Skeletal muscle tissue (tissue), 4 donors: ENCODE results near the gene PHACTR2. TPM values are rescaled to one million over a fixed set of nuclear protein-coding genes. Genes with fewer than 3 reads are reported as not detected.

Experiments
- H3K27ac ChIP-seq: one replicate; pipeline ENCODE4 v1.7.0; 2013; ENCODE audit warnings: mild to moderate bottlenecking, low read depth, low read length, inconsistent platforms
- H3K27me3 ChIP-seq, 3 donors: one replicate each; pipeline ENCODE4 v1.7.0; 2013; ENCODE audit warnings: low read length in 3 of 3; ENCODE audit not compliant: control insufficient read depth in 3 of 3, insufficient read depth in 3 of 3
- H3K36me3 ChIP-seq, 3 donors: one replicate each; pipeline ENCODE4 v1.7.0; 2013; ENCODE audit warnings: low read length in 3 of 3; ENCODE audit not compliant: control insufficient read depth in 3 of 3, insufficient read depth in 3 of 3
- H3K4me1 ChIP-seq, 3 donors: one replicate each; pipeline ENCODE4 v1.7.0; 2013; ENCODE audit warnings: low read length in 3 of 3, mild to moderate bottlenecking in 3 of 3; ENCODE audit not compliant: control insufficient read depth in 3 of 3, insufficient read depth in 3 of 3
- H3K4me3 ChIP-seq, 3 donors: one replicate each; pipeline ENCODE4 v1.7.0; 2013; ENCODE audit warnings: low read length in 3 of 3
- H3K9ac ChIP-seq, 3 donors: one replicate each; pipeline ENCODE4 v1.7.0; 2013; ENCODE audit warnings: low read length in 3 of 3, mild to moderate bottlenecking in 3 of 3, moderate library complexity in 2 of 3, low read depth in 1 of 3
- H3K9me3 ChIP-seq, 3 donors: one replicate each; pipeline ENCODE4 v1.7.0; 2013; ENCODE audit warnings: low read length in 3 of 3; ENCODE audit not compliant: control insufficient read depth in 3 of 3
- total RNA-seq: library from RNA; depleted of rRNA; stranded (reverse); fragments of >200 nt; gene quantifications from one replicate; pipeline ENCODE4 v1.2.3, GENCODE V29; 2014
- donor health status: Osteomylitis.

Gene PHACTR2
- total RNA-seq, 1 donor from 2014 or later, result 38.1 TPM

- Histone ChIP-seq H3K4me1 (peaks cover 25 to 47% (median 36%) of the 10 kb centered on the region in 3 donors), H3K9ac (peak overlapping the region in 1 of 3 donors; percentile 42), H3K27me3 (no peaks in the 10 kb centered on the region), H3K4me3 (peak overlapping the region in 2 of 3 donors; percentile 30 to 33), H3K9me3 (no peaks in the 10 kb centered on the region), H3K36me3 (no peaks in the 10 kb centered on the region), H3K27ac (peak overlapping the region; percentile 50)
These were observed 66.9 kb downstream of the PHACTR2 start for GRCh38 chr6:143744551-143745165.

DNA sequence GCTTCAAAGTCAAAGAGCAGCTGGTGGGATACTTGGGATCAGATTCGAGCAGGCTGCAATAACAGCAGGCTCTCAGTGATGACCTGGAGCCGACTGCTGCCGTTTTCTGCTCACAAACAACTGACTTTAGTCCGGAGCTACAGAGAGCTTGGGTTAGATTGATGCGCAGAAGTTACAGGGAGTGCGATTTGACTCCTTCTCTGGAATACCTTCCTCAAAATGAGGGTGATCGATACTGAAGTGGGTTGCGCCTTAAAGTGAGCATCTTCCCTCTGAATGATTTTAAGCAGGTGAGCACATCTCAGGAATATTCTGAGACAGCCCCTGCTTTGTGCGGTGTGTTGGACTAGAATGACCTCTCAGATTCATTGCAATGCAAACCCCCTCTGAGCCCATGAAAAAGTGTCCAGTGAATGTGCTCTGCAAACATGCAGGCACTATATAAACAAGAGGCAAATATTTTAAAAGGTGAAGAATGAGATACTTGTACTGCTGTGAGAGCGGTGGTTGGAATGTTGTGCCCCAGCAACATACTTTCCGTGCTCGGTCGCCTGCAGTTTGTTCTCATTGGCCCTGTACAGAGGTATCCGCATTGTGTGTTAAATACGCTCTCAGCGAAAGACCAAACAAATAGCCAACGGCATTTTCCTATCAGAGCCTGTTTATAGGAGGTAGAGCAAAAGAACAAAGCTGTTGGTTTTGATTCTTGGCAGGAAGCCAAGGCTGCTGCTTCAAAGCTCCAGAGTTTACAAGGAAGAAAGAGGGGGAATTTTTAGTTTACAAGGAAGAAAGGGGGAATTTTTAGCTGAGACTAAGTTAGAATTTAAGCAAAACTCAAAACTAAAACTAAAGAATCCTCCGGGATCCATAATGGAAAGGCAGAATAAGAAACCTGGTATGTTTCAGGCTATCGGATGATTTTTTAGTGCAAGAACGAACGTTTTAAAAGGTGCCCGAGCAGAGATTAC lies 67.7 kb downstream of the PHACTR2 start:
- H3K27me3 ChIP-seq, result no peaks in the 10 kb centered on the region
- H3K36me3 ChIP-seq, result no peaks in the 10 kb centered on the region
- peak overlapping the region in 2 of 3 donors; percentile 25 to 51 for H3K9ac ChIP-seq
- peak overlapping the region; percentile 50 for H3K27ac ChIP-seq
- H3K4me3 ChIP-seq, result peak overlapping the region in 2 of 3 donors; percentile 30 to 33
- H3K4me1 ChIP-seq, result peaks cover 25 to 47% (median 36%) of the 10 kb centered on the region in 3 donors
- H3K9me3 ChIP-seq, result no peaks in the 10 kb centered on the region

GRCh38 chr6:143746202-143747119 lies 68.7 kb downstream of the PHACTR2 start:
- peak overlapping the region; percentile 22 for H3K27ac ChIP-seq
- peak overlapping the region in 2 of 3 donors; percentile 25 to 51 for H3K9ac ChIP-seq
- peak overlapping the region in 1 of 3 donors; percentile 15 for H3K4me3 ChIP-seq
- no peaks in the 10 kb centered on the region for H3K36me3 ChIP-seq
- no peaks in the 10 kb centered on the region for H3K27me3 ChIP-seq
- peaks cover 25 to 53% (median 36%) of the 10 kb centered on the region in 3 donors for H3K4me1 ChIP-seq
- no peaks in the 10 kb centered on the region for H3K9me3 ChIP-seq

DNA sequence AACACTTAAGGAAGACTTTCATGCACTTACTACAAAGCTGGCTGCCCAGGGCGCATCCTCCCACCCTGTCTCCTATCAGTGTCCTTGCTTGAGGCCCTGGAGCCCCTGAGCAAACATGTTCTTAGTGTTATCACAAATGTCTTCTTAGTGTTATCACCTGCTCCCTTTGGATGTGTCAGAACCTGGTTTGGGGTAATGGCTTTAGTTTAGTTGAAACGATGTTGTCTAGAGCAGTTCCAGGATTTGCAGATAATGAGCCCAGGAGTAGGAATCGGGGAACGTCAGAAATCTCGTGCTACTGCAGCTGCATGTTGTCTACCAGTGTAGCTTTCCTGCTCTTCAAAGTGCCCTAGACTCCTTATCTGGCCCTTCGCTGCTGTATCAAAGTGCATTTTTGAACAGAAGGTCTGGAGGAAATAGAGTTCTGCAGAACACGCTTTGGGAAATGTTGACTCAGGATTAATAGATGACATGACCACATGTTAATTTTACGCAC lies 69.6 kb downstream of the PHACTR2 start:
- Histone ChIP-seq H3K4me3 (no peak overlapping the region), H3K27me3 (no peaks in the 10 kb centered on the region), H3K9ac (no peak overlapping the region), H3K4me1 (peaks cover 22 to 51% (median 33%) of the 10 kb centered on the region in 3 donors), H3K9me3 (no peaks in the 10 kb centered on the region), H3K36me3 (no peaks in the 10 kb centered on the region), H3K27ac (no peak overlapping the region)

- peaks cover 16 to 33% (median 16%) of the 10 kb centered on the region in 3 donors for H3K4me1 ChIP-seq
- H3K27ac ChIP-seq, result no peak overlapping the region
- no peak overlapping the region for H3K9ac ChIP-seq
- H3K36me3 ChIP-seq, result no peaks in the 10 kb centered on the region
- H3K4me3 ChIP-seq, result no peak overlapping the region
- H3K27me3 ChIP-seq, result no peaks in the 10 kb centered on the region
- H3K9me3 ChIP-seq, result no peaks in the 10 kb centered on the region
These were observed 72.1 kb downstream of the PHACTR2 start for GRCh38 chr6:143749891-143750290.

- Histone ChIP-seq H3K4me1 (peaks cover 7 to 24% (median 9%) of the 10 kb centered on the region in 3 donors), H3K36me3 (peaks cover 0 to 5% (median 0%) of the 10 kb centered on the region in 3 donors), H3K9me3 (no peaks in the 10 kb centered on the region), H3K27ac (no peak overlapping the region), H3K9ac (no peak overlapping the region), H3K27me3 (no peaks in the 10 kb centered on the region), H3K4me3 (no peak overlapping the region)
These were observed 73.1 kb downstream of the PHACTR2 start for GRCh38 chr6:143750877-143751276.

DNA sequence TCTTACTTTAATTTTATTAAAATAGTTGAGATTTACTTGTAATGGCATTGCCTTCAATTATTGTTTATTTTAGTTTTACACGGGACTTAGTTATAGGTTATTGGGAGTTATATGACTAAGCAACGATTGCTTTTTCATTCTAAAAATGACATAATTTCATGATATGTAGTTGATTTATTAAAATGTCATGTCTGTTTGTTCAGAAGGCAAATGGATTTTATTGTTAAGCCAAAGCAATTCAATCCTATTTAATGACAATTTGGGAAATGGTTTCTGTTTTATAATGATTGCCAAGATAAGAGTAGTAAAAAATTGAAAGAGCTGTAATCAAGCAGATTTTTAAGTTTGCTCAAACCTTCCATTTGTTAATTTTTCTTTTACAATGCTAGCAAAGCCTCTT lies 74.7 kb downstream of the PHACTR2 start:
- Histone ChIP-seq H3K27ac (no peak overlapping the region), H3K27me3 (no peaks in the 10 kb centered on the region), H3K4me1 (peaks cover 0 to 14% (median 4%) of the 10 kb centered on the region in 3 donors), H3K36me3 (peaks cover 0 to 8% (median 3%) of the 10 kb centered on the region in 3 donors), H3K9me3 (no peaks in the 10 kb centered on the region), H3K9ac (no peak overlapping the region), H3K4me3 (no peak overlapping the region)

- no peaks in the 10 kb centered on the region for H3K27me3 ChIP-seq
- no peak overlapping the region for H3K9ac ChIP-seq
- no peak overlapping the region for H3K4me3 ChIP-seq
- no peak overlapping the region for H3K27ac ChIP-seq
- H3K4me1 ChIP-seq, result peaks cover 0 to 12% (median 4%) of the 10 kb centered on the region in 3 donors
- no peaks in the 10 kb centered on the region for H3K9me3 ChIP-seq
- peaks cover 0 to 11% (median 3%) of the 10 kb centered on the region in 3 donors for H3K36me3 ChIP-seq
These were observed 75.9 kb downstream of the PHACTR2 start for GRCh38 chr6:143753678-143754077.

- no peak overlapping the region for H3K27ac ChIP-seq
- peaks cover 0 to 12% (median 4%) of the 10 kb centered on the region in 3 donors for H3K4me1 ChIP-seq
- H3K9ac ChIP-seq, result no peak overlapping the region
- H3K36me3 ChIP-seq, result peaks cover 0 to 11% (median 3%) of the 10 kb centered on the region in 3 donors
- H3K27me3 ChIP-seq, result no peaks in the 10 kb centered on the region
- no peaks in the 10 kb centered on the region for H3K9me3 ChIP-seq
- H3K4me3 ChIP-seq, result no peak overlapping the region
These were observed 76.4 kb downstream of the PHACTR2 start for GRCh38 chr6:143754204-143754603.
